ENCODE measurements around the gene SBK3. TPM values are rescaled to one million over a fixed set of nuclear protein-coding genes. Genes with fewer than 3 reads are reported as not detected.
"Not testable (repeated sequence)": the region's sequence is repeated elsewhere in the genome, so short reads cannot be mapped to it uniquely, and the experiment has no call there.

The SBK3 gene
- total and polyA plus RNA-seq, 10 of the 15 experiments (the other 5 are each of a cell fraction or from before 2014, with no cell fraction given), result not detected

- no TSS peak for BruUV-seq (replicated peaks)
Observed at GRCh38 chr19:55497763-55498162, 47.6 kb downstream of the SBK3 start.

DNA sequence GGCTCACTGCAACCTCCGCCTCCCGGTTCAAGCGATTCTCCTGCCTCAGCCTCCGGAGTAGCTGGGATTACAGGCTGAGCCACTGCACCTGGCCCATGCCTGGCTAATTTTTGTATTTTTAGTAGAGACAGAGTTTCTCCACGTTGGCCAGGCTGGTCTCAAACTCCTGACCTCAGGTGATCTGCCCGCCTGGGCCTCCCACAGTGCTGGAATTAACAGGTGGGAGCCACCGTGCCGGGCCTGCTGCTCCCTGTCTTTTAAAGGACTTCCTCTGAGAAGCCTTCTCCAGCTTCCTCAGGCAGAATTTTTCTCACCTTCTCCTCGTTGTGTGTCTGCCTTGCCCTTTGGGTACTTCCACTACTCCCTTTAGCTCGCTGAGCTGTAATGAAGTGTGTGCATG is 48.5 kb downstream of the SBK3 start:
- FAIRE-seq; H3K4me3 ChIP-seq; H3K79me2 ChIP-seq (ENCODE audit: control insufficient read depth, insufficient read depth, low read length); intact Hi-C loops (cut with micrococcal nuclease; ENCODE audit: unreplicated experiment); BruUV-seq (replicated peaks); H3K9me3 ChIP-seq (replicated peaks; ENCODE audit: control insufficient read depth, insufficient read depth, low read length); H3K27me3 ChIP-seq (replicated peaks in 1 of 2; ENCODE audit: control insufficient read depth in 2 of 2, insufficient read depth in 2 of 2, low read length in 1 of 2); in situ Hi-C loops (cut with MboI); ATAC-seq; H3K36me3 ChIP-seq (ENCODE audit: control insufficient read depth in 2 of 2, insufficient read depth in 2 of 2, low read length in 1 of 2); H3K27ac ChIP-seq (ENCODE audit: control insufficient read depth, insufficient read depth); H4K20me1 ChIP-seq (ENCODE audit: control insufficient read depth, insufficient read depth); H3K4me2 ChIP-seq (ENCODE audit: control insufficient read depth, insufficient read depth); H2AFZ ChIP-seq (ENCODE audit: control insufficient read depth, low read depth, low read length); POLR2A ChIA-PET; DNase-seq (ENCODE audit: low read depth, low spot score); H3K4me1 ChIP-seq (ENCODE audit: control insufficient read depth, insufficient read depth, low read length); H3K9ac ChIP-seq (ENCODE audit: control insufficient read depth, insufficient read depth, low read length): not testable (repeated sequence)
- ChIA-PET RAD21 (ENCODE audit: unreplicated experiment) (interaction anchor here (0.6 kb wide), 1 partner anchor 18 kb away, joined by 4 read pairs; no protein-coding TSS in a partner anchor), CTCF (interaction anchor here (2.8 kb wide), 1 partner anchor 29 kb away, joined by 7 read pairs; no protein-coding TSS in a partner anchor), SMC1A (ENCODE audit: uncharacterized antibody, unreplicated experiment) (interaction anchor here (1.5 kb wide), 1 partner anchor 10 kb away, joined by 4 read pairs; no protein-coding TSS in a partner anchor)
- 60% methylated on average over 10 of the region's 10 CpGs for WGBS (ENCODE audit: insufficient coverage, insufficient replicate concordance, low lambda C conversion rate, missing lambda C conversion rate)

More at GRCh38 chr19:55497763-55498162, 47.6 kb downstream of the SBK3 start:
- POLR2A ChIA-PET, result interaction anchor here (1.1 kb wide), 1 partner anchor 8 kb away, joined by 3 read pairs; no protein-coding TSS in a partner anchor
- WGBS (ENCODE audit: insufficient coverage, insufficient replicate concordance, low lambda C conversion rate, missing lambda C conversion rate), result 45% methylated on average over 13 of the region's 13 CpGs
- Histone ChIP-seq H2AFZ (ENCODE audit: control insufficient read depth, low read depth, low read length) (no peak overlapping the region), H3K4me1 (ENCODE audit: control insufficient read depth, insufficient read depth, low read length) (no peaks in the 10 kb centered on the region), H3K27ac (ENCODE audit: control insufficient read depth, insufficient read depth) (no peak overlapping the region), H3K9ac (ENCODE audit: control insufficient read depth, insufficient read depth, low read length) (no peak overlapping the region), H3K4me2 (ENCODE audit: control insufficient read depth, insufficient read depth) (no peak overlapping the region), H3K4me3 (no peak overlapping the region), H3K9me3 (replicated peaks; ENCODE audit: control insufficient read depth, insufficient read depth, low read length) (no peaks in the 10 kb centered on the region), H3K36me3 (ENCODE audit: control insufficient read depth in 2 of 2, insufficient read depth in 2 of 2, low read length in 1 of 2) (no peaks in the 10 kb centered on the region), H3K79me2 (ENCODE audit: control insufficient read depth, insufficient read depth, low read length) (no peaks in the 10 kb centered on the region), H4K20me1 (ENCODE audit: control insufficient read depth, insufficient read depth) (no peaks in the 10 kb centered on the region), H3K27me3 (replicated peaks in 1 of 2; ENCODE audit: control insufficient read depth in 2 of 2, insufficient read depth in 2 of 2, low read length in 1 of 2) (no peaks in the 10 kb centered on the region; a peak in 1 of 4 replicates)
- intact Hi-C loops (cut with micrococcal nuclease; ENCODE audit: unreplicated experiment), result no loop called here
- ATAC-seq (no peak), DNase-seq (ENCODE audit: low read depth, low spot score) (no peak), FAIRE-seq (no peak)
- RAD21 ChIA-PET (ENCODE audit: unreplicated experiment), result interaction anchor here (1.2 kb wide), 1 partner anchor 30 kb away, joined by 4 read pairs; no protein-coding TSS in a partner anchor
- CTCF ChIA-PET, result interaction anchor here (1.0 kb wide), 1 partner anchor 17 kb away, joined by 3 read pairs; no protein-coding TSS in a partner anchor
- TF ChIP-seq FOXK2 (IDR thresholded peaks at IDR 0.05) (no peak), IRF4 (IDR thresholded peaks at IDR 0.05; ENCODE audit: low read depth, low read length) (no peak), EP300 (IDR thresholded peaks at IDR 0.05; ENCODE audit: borderline replicate concordance in 1 of 2, control insufficient read depth in 1 of 2, low read depth in 2 of 2, low read length in 2 of 2) (no peak), POLR2AphosphoS5 (IDR thresholded peaks at IDR 0.05; ENCODE audit: low read length) (no peak), KDM1A (IDR thresholded peaks at IDR 0.05; ENCODE audit: borderline replicate concordance) (no peak), POLR2A (IDR thresholded peaks at IDR 0.05; ENCODE audit: low read depth, low read length) (no peak), ZNF384 (IDR thresholded peaks at IDR 0.05; ENCODE audit: borderline replicate concordance, low read depth, low read length) (no peak), E2F8 (IDR thresholded peaks at IDR 0.05; ENCODE audit: low read depth, partially characterized antibody) (no peak), CBX3 (IDR thresholded peaks at IDR 0.05; ENCODE audit: borderline replicate concordance, low read depth) (no peak), JUNB (IDR thresholded peaks at IDR 0.05) (no peak)
- SMC1A ChIA-PET (ENCODE audit: uncharacterized antibody, unreplicated experiment), result interaction anchor here (0.5 to 1.5 kb wide), 2 partner anchors 11 to 76 kb away, joined by 3 to 4 read pairs; no protein-coding TSS in a partner anchor
- in situ Hi-C loops (cut with MboI), result no loop called here
